Measurements from ENCODE around the gene FFAR3.
"Not testable (repeated sequence)": the region's sequence is repeated elsewhere in the genome, so short reads cannot be mapped to it uniquely, and the experiment has no call there.

- TF ChIP-seq POLR2AphosphoS5, POLR2A, TAF1 (IDR thresholded peaks at IDR 0.05; ENCODE audit: low read depth, low read length): not testable (repeated sequence)
These were observed 574 bp downstream of the FFAR3 start for GRCh38 chr19:35358834-35359233.
